Effector memory CD8-positive, alpha-beta T cell (primary cell): ENCODE measurements around the gene SETD7.
"Not testable (repeated sequence)": the region's sequence is repeated elsewhere in the genome, so short reads cannot be mapped to it uniquely, and the experiment has no call there.

ENCODE experiments used
- ATAC-seq: fragments of 150-1000 bp; cut with Tn5 transposase; replicated peaks from 2 replicates; pipeline ENCODE4 v1.10.0; 2021; ENCODE audit warnings: mild to moderate bottlenecking, moderate library complexity
- DNase-seq, 3 experiments: peaks; one replicate each; pipeline ENCODE4 v3.0.0; 2021
- H3K27ac Mint-ChIP-seq, 2 donors: one replicate each; pipeline ENCODE4 v1.8.0; 2022; ENCODE audit warnings: mild to moderate bottlenecking in 2 of 2, mixed read lengths in 2 of 2, moderate library complexity in 2 of 2
- H3K27me3 Mint-ChIP-seq, 2 donors: one replicate each; pipeline ENCODE4 v1.8.0; 2022; ENCODE audit warnings: mixed read lengths in 2 of 2
- H3K36me3 Mint-ChIP-seq: one replicate; pipeline ENCODE4 v1.8.0; 2022; ENCODE audit warnings: mild to moderate bottlenecking, moderate library complexity, mixed read lengths; ENCODE audit not compliant: insufficient read depth
- H3K4me1 Mint-ChIP-seq, 2 donors: one replicate each; pipeline ENCODE4 v1.8.0; 2022; ENCODE audit warnings: low read depth in 2 of 2, mixed read lengths in 2 of 2
- H3K4me3 Mint-ChIP-seq, 2 donors: one replicate each; pipeline ENCODE4 v1.8.0; 2022; ENCODE audit warnings: mild to moderate bottlenecking in 2 of 2, mixed read lengths in 2 of 2, moderate library complexity in 2 of 2
- H3K9me3 Mint-ChIP-seq, 2 donors: one replicate each; pipeline ENCODE4 v1.8.0; 2022; ENCODE audit warnings: mixed read lengths in 2 of 2

Gene SETD7

GRCh38 chr4:139457318-139457717 lies 98.7 kb downstream of the SETD7 start:
- H3K4me1 Mint-ChIP-seq = peaks cover 45 to 74% of the 10 kb centered on the region in 2 donors
- H3K27me3 Mint-ChIP-seq = no peaks in the 10 kb centered on the region
- H3K36me3 Mint-ChIP-seq = peaks cover 31% of the 10 kb centered on the region
- H3K4me3 Mint-ChIP-seq = no peak overlapping the region
- DNase-seq = no peak
- H3K9me3 Mint-ChIP-seq = no peaks in the 10 kb centered on the region
- no peak for ATAC-seq
- H3K27ac Mint-ChIP-seq = no peak overlapping the region

- ATAC-seq (no peak), DNase-seq (no peak)
- H3K4me1 Mint-ChIP-seq = peaks cover 45 to 65% of the 10 kb centered on the region in 2 donors
- peak overlapping the region in 1 of 2 donors; percentile 55 for H3K27ac Mint-ChIP-seq
- H3K36me3 Mint-ChIP-seq = peaks cover 28% of the 10 kb centered on the region
- no peaks in the 10 kb centered on the region for H3K27me3 Mint-ChIP-seq
- peak overlapping the region; percentile 95 to 99 for H3K4me3 Mint-ChIP-seq
- no peaks in the 10 kb centered on the region for H3K9me3 Mint-ChIP-seq
Observed at GRCh38 chr4:139455126-139455538, 100.9 kb downstream of the SETD7 start.

DNA sequence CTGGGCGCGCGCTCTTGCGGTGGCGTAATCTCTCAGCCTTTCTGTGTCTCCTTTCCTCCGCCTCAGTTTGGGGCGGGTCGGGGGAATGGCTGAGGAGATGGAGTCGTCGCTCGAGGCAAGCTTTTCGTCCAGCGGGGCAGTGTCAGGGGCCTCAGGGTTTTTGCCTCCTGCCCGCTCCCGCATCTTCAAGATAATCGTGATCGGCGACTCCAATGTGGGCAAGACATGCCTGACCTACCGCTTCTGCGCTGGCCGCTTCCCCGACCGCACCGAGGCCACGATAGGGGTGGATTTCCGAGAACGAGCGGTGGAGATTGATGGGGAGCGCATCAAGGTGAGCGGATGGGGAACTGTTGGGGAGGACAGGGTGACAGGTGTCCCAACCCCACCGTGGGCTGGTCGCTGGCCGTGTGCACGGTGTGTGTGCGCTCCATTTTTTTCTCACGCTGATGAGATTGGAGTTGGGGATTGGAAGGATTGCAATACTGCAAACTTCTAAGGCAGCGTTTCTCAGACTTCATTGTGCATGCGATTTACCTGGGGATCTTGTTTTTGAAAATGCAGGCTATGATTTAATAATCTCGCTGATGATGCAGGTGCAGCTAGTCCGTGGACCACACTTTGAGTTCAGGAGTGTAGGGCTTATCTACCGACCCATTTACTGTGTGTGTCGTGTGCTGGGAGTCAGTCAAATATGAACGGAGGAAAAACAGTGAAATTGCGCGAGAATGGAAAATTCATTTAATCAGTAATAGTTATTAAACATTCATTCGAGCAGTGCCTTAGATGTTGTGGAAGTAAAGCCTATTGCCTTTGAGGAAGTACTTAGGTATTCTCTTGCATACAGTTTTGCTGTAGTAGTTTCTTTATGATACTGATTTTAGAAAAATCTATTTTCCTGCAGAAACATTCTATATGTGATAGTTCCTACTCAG lies 101.6 kb downstream of the SETD7 start, which contains the start of gene RAB33B:
Gene RAB33B (plus strand): TSS at position 11 of the 935 bp plus-strand sequence. CDS start 75 bp downstream, at position 86.
- DNase-seq (no peak), ATAC-seq (no peak)
- H3K4me3 Mint-ChIP-seq = peak within 1 kb of the TSS; percentile 95 to 99
- peaks cover 28% of the 10 kb centered on the region for H3K36me3 Mint-ChIP-seq
- H3K27me3 Mint-ChIP-seq = no peaks in the 10 kb centered on the region
- H3K4me1 Mint-ChIP-seq = peaks cover 45 to 59% of the 10 kb centered on the region in 2 donors
- H3K9me3 Mint-ChIP-seq = no peaks in the 10 kb centered on the region
- peak within 1 kb of the TSS; percentile 97 to 98 for H3K27ac Mint-ChIP-seq

DNA sequence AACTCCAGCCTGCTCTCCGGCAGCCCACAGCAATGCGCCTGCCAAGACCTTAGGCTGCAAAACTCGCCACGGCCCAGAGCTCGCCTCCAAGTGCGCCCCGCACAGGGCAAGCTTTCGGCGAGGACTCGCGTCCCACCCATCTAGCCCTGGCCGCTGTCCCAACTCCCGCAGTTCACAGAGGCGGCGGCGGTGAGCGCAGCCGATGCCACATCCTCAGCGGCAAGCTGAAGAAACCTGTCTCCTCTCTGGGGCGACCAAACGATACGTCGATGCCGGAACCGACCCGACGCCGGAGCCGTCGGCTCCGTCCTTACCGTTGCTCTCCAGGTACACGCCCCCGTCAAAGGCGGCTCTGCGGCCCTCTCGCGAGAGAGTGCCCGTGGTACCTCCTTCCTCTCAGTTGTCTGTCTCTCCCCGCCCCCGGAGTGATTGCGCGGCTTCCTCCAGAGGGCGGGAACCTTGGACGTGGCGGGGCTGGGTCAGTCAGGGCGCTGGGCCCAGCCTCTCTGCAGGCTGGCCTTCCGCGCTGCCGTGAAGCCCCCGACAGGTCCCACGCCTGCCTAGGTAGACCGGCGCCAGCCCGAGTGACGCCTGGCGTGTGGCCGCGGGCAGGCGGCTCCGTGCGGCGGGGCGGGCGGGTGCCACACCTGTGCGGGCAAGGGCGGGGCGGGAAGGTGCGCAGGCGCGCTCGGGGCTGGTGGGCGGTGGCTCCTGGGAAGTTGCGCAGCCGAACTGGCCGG lies 102.5 kb downstream of the SETD7 start:
- Mint-ChIP-seq H3K27me3 (no peaks in the 10 kb centered on the region), H3K9me3 (no peaks in the 10 kb centered on the region), H3K36me3 (peaks cover 25% of the 10 kb centered on the region), H3K4me1 (peaks cover 43 to 51% of the 10 kb centered on the region in 2 donors), H3K27ac (peak overlapping the region; percentile 97 to 98), H3K4me3 (peak overlapping the region; percentile 95 to 99)
- DNase-seq (peak; percentile 95 to 96 (median 95)), ATAC-seq (peak; percentile 83)

GRCh38 chr4:139453041-139453370 lies 103.0 kb downstream of the SETD7 start:
- ATAC-seq = peak; percentile 59
- peak overlapping the region; percentile 97 to 98 for H3K27ac Mint-ChIP-seq
- no peaks in the 10 kb centered on the region for H3K27me3 Mint-ChIP-seq
- peaks cover 25% of the 10 kb centered on the region for H3K36me3 Mint-ChIP-seq
- H3K9me3 Mint-ChIP-seq = no peaks in the 10 kb centered on the region
- peak in 2 of 3 experiments; percentile 66 for DNase-seq
- peaks cover 38 to 46% of the 10 kb centered on the region in 2 donors for H3K4me1 Mint-ChIP-seq
- peak overlapping the region; percentile 95 to 99 for H3K4me3 Mint-ChIP-seq

DNA sequence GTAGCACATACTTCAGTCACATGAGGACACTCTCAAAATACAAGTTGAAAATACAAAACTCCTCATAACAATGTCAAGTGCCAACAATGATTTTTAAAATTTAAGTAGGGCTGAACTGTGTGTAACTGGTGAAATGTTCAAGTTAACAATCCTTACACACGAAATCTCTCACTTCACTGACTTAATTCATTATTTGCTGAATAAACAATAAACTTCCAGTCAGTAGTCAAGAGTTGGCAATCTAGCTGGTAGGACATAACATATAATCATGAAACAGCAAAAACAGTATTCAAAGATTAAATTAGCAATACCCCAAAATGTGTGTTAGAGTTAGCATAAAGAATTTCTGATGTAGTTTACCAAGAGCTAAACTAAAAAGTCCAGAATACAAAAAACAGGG lies 104.0 kb downstream of the SETD7 start:
- Mint-ChIP-seq H3K36me3 (peaks cover 22% of the 10 kb centered on the region), H3K27ac (peak overlapping the region; percentile 97 to 98), H3K9me3 (no peaks in the 10 kb centered on the region), H3K27me3 (no peaks in the 10 kb centered on the region), H3K4me1 (peaks cover 31 to 36% of the 10 kb centered on the region in 2 donors), H3K4me3 (peak overlapping the region in 1 of 2 donors; percentile 95)
- DNase-seq (no peak), ATAC-seq (no peak)

DNA sequence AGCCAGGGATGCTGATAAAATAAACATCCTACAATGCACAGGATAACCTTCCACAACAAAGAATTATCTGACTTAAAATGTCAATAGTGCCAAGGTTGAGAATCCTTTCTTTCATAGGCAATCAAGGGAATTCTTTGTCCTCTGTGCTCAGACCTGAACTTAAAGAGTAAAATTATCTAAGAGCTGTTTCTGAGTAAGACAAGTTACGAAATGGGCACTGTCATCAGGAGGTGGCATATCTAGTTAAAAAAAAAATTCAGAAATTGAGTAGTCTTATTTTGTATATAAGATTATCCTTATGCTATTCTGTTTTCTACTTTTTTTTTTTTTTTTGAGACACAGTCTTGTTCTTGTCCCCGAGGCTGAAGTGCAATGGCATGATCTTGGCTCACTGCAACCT lies 105.4 kb downstream of the SETD7 start:
- Mint-ChIP-seq H3K27me3 (no peaks in the 10 kb centered on the region), H3K9me3 (no peaks in the 10 kb centered on the region), H3K36me3 (peaks cover 26% of the 10 kb centered on the region), H3K4me1 (peaks cover 23% of the 10 kb centered on the region in 2 donors), H3K4me3 (no peak overlapping the region), H3K27ac (peak overlapping the region in 1 of 2 donors; percentile 98)
- DNase-seq (no peak), ATAC-seq (no peak)

DNA sequence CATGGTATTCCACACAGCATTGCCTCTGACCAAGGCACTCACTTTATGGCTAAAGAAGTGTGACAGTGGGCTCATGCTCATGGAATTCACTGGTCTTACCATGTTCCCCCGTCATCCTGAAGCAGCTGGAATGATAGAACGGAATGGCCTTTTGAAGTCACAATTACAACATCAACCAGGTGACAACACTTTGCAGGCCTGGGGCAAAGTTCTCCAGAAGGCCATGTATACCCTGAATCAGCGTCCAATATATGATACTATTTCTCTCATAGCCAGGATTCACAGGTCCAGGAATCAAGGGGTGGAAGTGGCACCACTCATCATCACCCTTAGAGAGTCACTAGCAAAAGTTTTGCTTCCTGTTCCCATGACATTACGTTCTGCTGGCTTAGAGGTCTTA lies 108.9 kb downstream of the SETD7 start:
- H3K4me1 Mint-ChIP-seq, ATAC-seq, H3K27me3 Mint-ChIP-seq, H3K27ac Mint-ChIP-seq, H3K36me3 Mint-ChIP-seq, H3K4me3 Mint-ChIP-seq, DNase-seq, H3K9me3 Mint-ChIP-seq: not testable (repeated sequence)
